K562 (cell line): ENCODE data around the gene GFOD2. TPM values are rescaled to one million over a fixed set of nuclear protein-coding genes. Genes with fewer than 3 reads are reported as not detected.

Source experiments
- ATAC-seq: fragments of 200-7000 bp; cut with Tn5 transposase; 3 replicates; pipeline ENCODE4 v1.9.1; 2020; ENCODE audit warnings: moderate library complexity
- BruUV-seq: library from RNA; stranded (reverse); fragments of 400-500 nt; replicated peaks from 2 replicates; lab custom pipeline; 2021; lab: Mats Ljungman, UMichigan
- CTCF ChIA-PET: fragments of 300-600 bp; formaldehyde crosslinking; extraction: SDS; loops from one replicate; lab custom pipeline; 2021; ENCODE audit warnings: low intra/inter-chr PET ratio; lab: Yijun Ruan, JAX
- POLR2A ChIA-PET: fragments of 300-600, 350-650 bp; sonication (Branson Sonifier 250); formaldehyde crosslinking; extraction: SDS; loops from one replicate; lab custom pipeline; 2021; ENCODE audit warnings: antibody characterized with exemption, inconsistent platforms; lab: Yijun Ruan, JAX
- DNase-seq, 4 experiments: peaks; one replicate each; pipeline versions ENCODE4 v3.0.0 to v3.0.0-alpha.2; 2011 to 2018; ENCODE audit warnings: low spot score in 3 of 4, mixed read lengths in 3 of 4; ENCODE audit errors: extremely low read depth in 1 of 4
- FAIRE-seq: peaks from 2 replicates; lab custom pipeline; 2011; peaks lifted over from hg19 to GRCh38; lab: Jason Lieb, UNC
- H2AFZ ChIP-seq: 2 replicates; pipeline ENCODE4 v1.6.0; 2011; ENCODE audit warnings: low read depth, low read length, control low read depth, inconsistent platforms
- H3K27ac ChIP-seq: fragments of 200-600 bp; 3 replicates; pipeline ENCODE4 v1.8.0; 2011; ENCODE audit warnings: low read depth, mild to moderate bottlenecking, control low read depth, inconsistent platforms, low read length, moderate library complexity, mixed read lengths; ENCODE audit errors: extremely low read depth
- H3K27me3 ChIP-seq, 2 experiments: fragments of 300-600 bp in 1 of 2; 2 replicates in 1 of 2; 3 replicates in 1 of 2; pipeline versions ENCODE4 v1.6.0 to v1.8.0; 2011; ENCODE audit warnings: inconsistent platforms in 2 of 2, low read length in 2 of 2, mild to moderate bottlenecking in 1 of 2, mixed read lengths in 1 of 2, moderate library complexity in 1 of 2; ENCODE audit not compliant: control insufficient read depth in 2 of 2, insufficient read depth in 2 of 2
- H3K36me3 ChIP-seq: fragments of 300-600 bp; 3 replicates; pipeline ENCODE4 v1.8.0; 2011; ENCODE audit warnings: mild to moderate bottlenecking, low read length, inconsistent platforms; ENCODE audit not compliant: control insufficient read depth, insufficient read depth
- H3K4me1 ChIP-seq, 2 experiments: fragments of 200-600 bp in 1 of 2; replicated peaks in 1 of 2; 2 replicates in 1 of 2; 3 replicates in 1 of 2; pipeline versions ENCODE4 v1.5.1 to v1.8.0; 2011; ENCODE audit warnings: inconsistent platforms in 2 of 2, low read length in 2 of 2, mild to moderate bottlenecking in 1 of 2, mixed read lengths in 1 of 2, moderate library complexity in 1 of 2; ENCODE audit not compliant: control insufficient read depth in 2 of 2, insufficient read depth in 2 of 2
- H3K4me2 ChIP-seq: 2 replicates; pipeline ENCODE4 v1.6.1; 2011; ENCODE audit warnings: low read length, control low read depth, inconsistent platforms, mixed read lengths; ENCODE audit not compliant: insufficient read depth
- H3K4me3 ChIP-seq: fragments of 200-600 bp; sonication (generic), shearing (Covaris generic); 2 replicates; pipeline ENCODE4 v1.5.1; 2016; ENCODE audit warnings: control low read depth, inconsistent platforms
- H3K79me2 ChIP-seq: fragments of 200-600 bp; 3 replicates; pipeline ENCODE4 v1.8.0; 2011; ENCODE audit warnings: low read length, inconsistent platforms; ENCODE audit not compliant: control insufficient read depth, insufficient read depth
- H3K9ac ChIP-seq, 2 experiments: 2 replicates each; pipeline versions ENCODE4 v1.6.0 to v1.6.1; 2011; ENCODE audit warnings: low read depth in 2 of 2, low read length in 2 of 2, control low read depth in 1 of 2, inconsistent platforms in 1 of 2, mild to moderate bottlenecking in 1 of 2, mixed read lengths in 1 of 2; ENCODE audit not compliant: insufficient read depth in 1 of 2
- H3K9me1 ChIP-seq: one replicate; pipeline ENCODE4 v1.6.0; 2011; ENCODE audit warnings: inconsistent platforms, mild to moderate bottlenecking, low read length, moderate library complexity; ENCODE audit not compliant: control insufficient read depth, insufficient read depth
- H3K9me3 ChIP-seq: replicated peaks from 2 replicates; pipeline ENCODE4 v1.5.1; 2011; ENCODE audit warnings: low read depth, low read length, inconsistent platforms; ENCODE audit not compliant: control insufficient read depth, insufficient read depth
- H4K20me1 ChIP-seq: replicated peaks from 2 replicates; pipeline ENCODE4 v1.6.1; 2011; ENCODE audit warnings: low read length, inconsistent platforms, mixed read lengths; ENCODE audit not compliant: control insufficient read depth, insufficient read depth
- ATF1 ChIP-seq, 2 experiments: fragments of 450-650 bp in 1 of 2; IDR thresholded peaks; 2 replicates each; pipeline ENCODE4 v1.6.1; 2016; ENCODE audit warnings: missing compliant biosample characterization in 1 of 2, missing genetic modification characterization in 1 of 2
- BCLAF1 ChIP-seq, 2 experiments: fragments of 450-650 bp in 1 of 2; IDR thresholded peaks; 2 replicates each; pipeline ENCODE4 v1.6.1; 2011 to 2017; ENCODE audit warnings: low read depth in 2 of 2, antibody characterized with exemption in 1 of 2, borderline replicate concordance in 1 of 2, low read length in 1 of 2, mild to moderate bottlenecking in 1 of 2, mixed read lengths in 1 of 2; ENCODE audit not compliant: control insufficient read depth in 1 of 2
- CBX2 ChIP-seq: fragments of 200-600 bp; sonication (generic); IDR thresholded peaks from one replicate; pipeline ENCODE4 v1.6.1; 2012; ENCODE audit warnings: mild to moderate bottlenecking, low read length, inconsistent platforms; ENCODE audit not compliant: insufficient read depth, poor library complexity, severe bottlenecking
- ETV1 ChIP-seq: fragments of 450-650 bp; conservative IDR thresholded peaks from 2 replicates; pipeline ENCODE4 v1.6.1; 2016; ENCODE audit warnings: missing genetic modification characterization, control low read depth, low read depth, missing compliant biosample characterization
- FOSL1 ChIP-seq: fragments of 200-800 bp; sonication (Bioruptor generic); conservative IDR thresholded peaks from 2 replicates; pipeline ENCODE4 v1.6.1; 2016; ENCODE audit warnings: missing genetic modification characterization, missing compliant biosample characterization
- FOXP1 ChIP-seq: sonication (generic); formaldehyde crosslinking; IDR thresholded peaks from 2 replicates; pipeline ENCODE4 v1.8.0; 2022; ENCODE audit warnings: mild to moderate bottlenecking, missing genetic modification reagents
- JUND ChIP-seq, 2 experiments: IDR thresholded peaks; 2 replicates in 1 of 2; 3 replicates in 1 of 2; pipeline ENCODE4 v1.6.1; 2011; ENCODE audit warnings: borderline replicate concordance in 2 of 2, low read depth in 2 of 2, low read length in 2 of 2, improper control_type of control experiment in 1 of 2, missing biosample characterization in 1 of 2, missing genetic modification characterization in 1 of 2, missing genetic modification reagents in 1 of 2
- MBD2 ChIP-seq: sonication (generic); IDR thresholded peaks from 2 replicates; pipeline ENCODE4 v1.6.1; 2016; ENCODE audit warnings: low read depth, borderline replicate concordance
- MTA3 ChIP-seq: fragments of 450-650 bp; formaldehyde crosslinking; IDR thresholded peaks from 2 replicates; pipeline ENCODE4 v1.6.1; 2017; ENCODE audit warnings: mild to moderate bottlenecking, borderline replicate concordance
- NR2C1 ChIP-seq, 2 experiments: fragments of 450-650 bp; IDR thresholded peaks; 2 replicates each; pipeline ENCODE4 v1.6.1; 2017; ENCODE audit warnings: mild to moderate bottlenecking in 2 of 2, antibody characterized with exemption in 1 of 2, inconsistent platforms in 1 of 2, missing compliant biosample characterization in 1 of 2, missing genetic modification characterization in 1 of 2
- RBFOX2 ChIP-seq: fragments of 200-400 bp; formaldehyde crosslinking; IDR thresholded peaks from 2 replicates; pipeline ENCODE4 v1.6.1; 2017; ENCODE audit warnings: low read depth, mild to moderate bottlenecking, low read length, moderate library complexity
- SP2 ChIP-seq: IDR thresholded peaks from 2 replicates; pipeline ENCODE4 v1.6.1; 2011; ENCODE audit warnings: mild to moderate bottlenecking, low read depth, low read length, moderate library complexity; ENCODE audit not compliant: poor library complexity, severe bottlenecking; ENCODE audit errors: extremely low read depth
- TEAD2 ChIP-seq: fragments of 450-650 bp; IDR thresholded peaks from 2 replicates; pipeline ENCODE4 v1.6.1; 2016; ENCODE audit warnings: missing genetic modification characterization, control low read depth, missing compliant biosample characterization
- THRB ChIP-seq: fragments of 450-650 bp; formaldehyde crosslinking; conservative IDR thresholded peaks from 2 replicates; pipeline ENCODE4 v1.4.0; 2022; ENCODE audit warnings: mild to moderate bottlenecking, missing genetic modification characterization
- ZNF23 ChIP-seq: fragments of 250-450 bp; sonication (Bioruptor Pico); IDR thresholded peaks from 2 replicates; pipeline ENCODE4 v1.4.0; 2020; ENCODE audit warnings: mild to moderate bottlenecking
- ZNF830 ChIP-seq: fragments of 250-450 bp; sonication (Bioruptor Pico); IDR thresholded peaks from 2 replicates; pipeline ENCODE4 v1.5.0; 2021; ENCODE audit warnings: mild to moderate bottlenecking
- WGBS: fragments of 100-300 bp; shearing (Covaris generic); methylation state at CpG from one replicate; pipeline ENCODE4 v1.1.6; 2016; ENCODE audit warnings: low coverage, mixed read lengths; ENCODE audit not compliant: insufficient coverage; ENCODE audit errors: missing lambda C conversion rate; 5-methylcytosine and 5-hydroxymethylcytosine counted together
- in situ Hi-C: fragments of 300-500 bp; cut with MboI; formaldehyde crosslinking; loops from 4 replicates; pipeline ENCODE4 v1.15.0; 2018; ENCODE audit warnings: inconsistent platforms, mixed read lengths
- intact Hi-C: fragments of 100-400 bp; cut with micrococcal nuclease; formaldehyde crosslinking; loops from 2 replicates; pipeline ENCODE4 v1.14.2; 2022
- polyA plus RNA-seq, 8 experiments: library from polyadenylated mRNA; depleted of rRNA in 4 of 8; stranded (reverse) in 5 of 8; unstranded in 3 of 8; fragments of >200 nt; fragmentation: Nextera tagmentation in 2 of 8; fragmentation: Illumina TruSeq in 1 of 8; extraction: Ambion mirVana in 2 of 8; extraction: Trizol in 1 of 8; gene quantifications; 2 replicates each; pipeline versions ENCODE4 v1.2.1 to v1.2.3, GENCODE V29; 2011 to 2014; ENCODE audit warnings: inconsistent platforms in 1 of 8, missing spikeins in 1 of 8
- total RNA-seq, 7 experiments: library from RNA; depleted of rRNA in 6 of 7; stranded (reverse); fragments of >200 nt in 6 of 7; fragmentation: Illumina TruSeq in 2 of 7; extraction: Trizol in 2 of 7; gene quantifications; 2 replicates each; pipeline versions ENCODE4 v1.2.1 to v1.2.3, GENCODE V29; 2011 to 2021; ENCODE audit warnings: low replicate concordance in 1 of 7

GFOD2 gene
- total and polyA plus RNA-seq, 9 of the 15 experiments (the other 6 are each of a cell fraction or from before 2014, with no cell fraction given) = 1.9 to 15.8 (median 11.1) TPM

- Histone ChIP-seq H3K9ac (no peak overlapping the region), H3K27me3 (no peaks in the 10 kb centered on the region), H3K79me2 (peaks cover 4% of the 10 kb centered on the region), H3K27ac (no peak overlapping the region), H3K4me1 (peaks cover 4 to 10% of the 10 kb centered on the region in 2 experiments; a peak in 2 of 5 replicates), H3K4me2 (no peak overlapping the region), H3K9me1 (peaks cover 3% of the 10 kb centered on the region), H4K20me1 (no peaks in the 10 kb centered on the region), H3K4me3 (no peak overlapping the region), H3K9me3 (no peaks in the 10 kb centered on the region), H2AFZ (no peak overlapping the region), H3K36me3 (peaks cover 31% of the 10 kb centered on the region)
- in situ Hi-C loops = no loop called here
- ChIA-PET CTCF (no interaction called here), POLR2A (interaction anchor here (0.7 to 2.0 kb wide), 3 partner anchors 9 to 26 kb away, joined by 4 to 5 read pairs (median 4); no protein-coding TSS in a partner anchor)
- DNase-seq = no peak
- intact Hi-C loops = no loop called here
- BruUV-seq = no TSS peak
- 63% methylated on average over 7 of the region's 7 CpGs for whole genome bisulfite sequencing
- FAIRE-seq = no peak
- ATAC-seq = no peak
- TF ChIP-seq ATF1 (CRISPR knock-in tag; IDR thresholded peaks at IDR 0.05) (no peak), ATF1 (tag; IDR thresholded peaks at IDR 0.05) (no peak), FOXP1 (CRISPR knock-in tag) (no peak), RBFOX2 (no peak), MTA3 (no peak), MBD2 (no peak), SP2 (no peak), NR2C1 (IDR thresholded peaks at IDR 0.05) (no peak), NR2C1 (tag; IDR thresholded peaks at IDR 0.05) (no peak), BCLAF1 (IDR thresholded peaks at IDR 0.05; ENCODE audit: borderline replicate concordance in 1 of 2, control insufficient read depth in 1 of 2, low read depth in 2 of 2, low read length in 1 of 2) (no peak), TEAD2 (tag) (no peak), FOSL1 (tag) (0 out of 2 replicates have a peak, but pooled peaks have one; percentile 19), ZNF830 (CRISPR knock-in tag) (no peak), JUND (IDR thresholded peaks at IDR 0.05; ENCODE audit: borderline replicate concordance, low read depth, low read length) (peak; percentile 47; the same call in 1 of the 2 replicates), JUND (tag; IDR thresholded peaks at IDR 0.05; ENCODE audit: borderline replicate concordance, low read depth, low read length) (no peak), ETV1 (tag) (no peak), CBX2 (no peak), ZNF23 (CRISPR knock-in tag) (no peak), THRB (no peak)
Observed at GRCh38 chr16:67767953-67768352, 48.8 kb upstream of the GFOD2 start.
